Thoracic aorta (tissue), 2 donors: Measurements from ENCODE around the gene LTN1. TPM values are rescaled to one million over a fixed set of nuclear protein-coding genes. Genes with fewer than 3 reads are reported as not detected.

Experiments used
- ATAC-seq: fragments of 150-250 bp; one replicate; pipeline ENCODE4 v1.8.0; 2017; ENCODE audit warnings: low read depth; ENCODE audit not compliant: insufficient number of reproducible peaks, low FRiP score
- DNase-seq: peaks from one replicate; pipeline ENCODE4 v3.0.0-alpha.2; 2020; ENCODE audit warnings: low spot score
- H3K27ac ChIP-seq, 2 donors: fragments of 200-600 bp; sonication (generic); 1 replicate in 1 of 2; 2 replicates in 1 of 2; pipeline ENCODE4 v1.5.1; 2016; ENCODE audit warnings: mild to moderate bottlenecking in 2 of 2, moderate library complexity in 2 of 2
- H3K27me3 ChIP-seq: fragments of 200-600 bp; sonication (generic); replicated peaks from 2 replicates; pipeline ENCODE4 v1.6.0; 2016; ENCODE audit warnings: mild to moderate bottlenecking; ENCODE audit not compliant: insufficient read depth
- H3K36me3 ChIP-seq: fragments of 200-600 bp; sonication (generic); one replicate; pipeline ENCODE4 v1.5.1; 2016
- H3K4me1 ChIP-seq, 2 donors: fragments of 200-600 bp; sonication (generic); 1 replicate in 1 of 2; 2 replicates in 1 of 2; pipeline versions ENCODE4 v1.5.1 to v1.6.0; 2016; ENCODE audit warnings: low read depth in 2 of 2, mild to moderate bottlenecking in 1 of 2; ENCODE audit not compliant: control insufficient read depth in 1 of 2
- H3K4me3 ChIP-seq: fragments of 200-600 bp; sonication (generic); 2 replicates; pipeline ENCODE4 v1.5.1; 2016; ENCODE audit warnings: mild to moderate bottlenecking
- H3K9me3 ChIP-seq: fragments of 200-600 bp; sonication (generic); 2 replicates; pipeline ENCODE4 v1.5.1; 2016
- total RNA-seq, 2 donors: library from RNA; depleted of rRNA; stranded (reverse); fragments of >200 nt; gene quantifications; one replicate each; pipeline versions ENCODE4 v1.1.0 to v1.2.3, GENCODE V29; 2016
- TF ChIP-seq, protein P1 (sequence below): fragments of 200-600 bp; sonication (generic); IDR thresholded peaks from one replicate; pipeline ENCODE4 v1.5.1; 2019; ENCODE audit warnings: antibody characterized with exemption

LTN1 gene
- total RNA-seq, 2 donors from 2014 or later = 23.4 to 26.8 TPM

DNA sequence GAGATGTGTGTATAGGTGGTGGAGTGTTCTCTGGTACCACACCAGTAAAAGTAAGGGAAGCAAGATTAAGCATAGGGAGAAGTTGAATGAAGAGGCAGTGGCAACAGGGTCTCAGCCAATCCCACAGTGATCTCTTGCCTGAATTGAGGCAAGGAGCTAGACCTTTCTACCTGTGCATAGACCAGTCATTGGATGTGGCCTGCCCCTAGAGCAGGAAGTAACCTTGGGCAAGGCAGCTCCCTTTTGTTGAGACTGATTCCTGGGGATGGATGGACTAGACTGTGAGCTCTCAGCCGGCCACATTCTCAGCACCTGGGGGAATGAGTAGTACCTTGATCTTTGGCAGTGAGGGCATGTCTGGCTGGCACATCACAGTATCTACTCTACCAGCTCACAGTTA is 38.2 kb upstream of the LTN1 start:
- H3K9me3 ChIP-seq = no peaks in the 10 kb centered on the region
- TF ChIP-seq, protein P1, sequence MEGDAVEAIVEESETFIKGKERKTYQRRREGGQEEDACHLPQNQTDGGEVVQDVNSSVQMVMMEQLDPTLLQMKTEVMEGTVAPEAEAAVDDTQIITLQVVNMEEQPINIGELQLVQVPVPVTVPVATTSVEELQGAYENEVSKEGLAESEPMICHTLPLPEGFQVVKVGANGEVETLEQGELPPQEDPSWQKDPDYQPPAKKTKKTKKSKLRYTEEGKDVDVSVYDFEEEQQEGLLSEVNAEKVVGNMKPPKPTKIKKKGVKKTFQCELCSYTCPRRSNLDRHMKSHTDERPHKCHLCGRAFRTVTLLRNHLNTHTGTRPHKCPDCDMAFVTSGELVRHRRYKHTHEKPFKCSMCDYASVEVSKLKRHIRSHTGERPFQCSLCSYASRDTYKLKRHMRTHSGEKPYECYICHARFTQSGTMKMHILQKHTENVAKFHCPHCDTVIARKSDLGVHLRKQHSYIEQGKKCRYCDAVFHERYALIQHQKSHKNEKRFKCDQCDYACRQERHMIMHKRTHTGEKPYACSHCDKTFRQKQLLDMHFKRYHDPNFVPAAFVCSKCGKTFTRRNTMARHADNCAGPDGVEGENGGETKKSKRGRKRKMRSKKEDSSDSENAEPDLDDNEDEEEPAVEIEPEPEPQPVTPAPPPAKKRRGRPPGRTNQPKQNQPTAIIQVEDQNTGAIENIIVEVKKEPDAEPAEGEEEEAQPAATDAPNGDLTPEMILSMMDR = no peak
- DNase-seq = no peak
- peaks cover 18% of the 10 kb centered on the region for H3K36me3 ChIP-seq
- H3K4me3 ChIP-seq = no peak overlapping the region
- no peak overlapping the region for H3K27ac ChIP-seq
- H3K27me3 ChIP-seq = no peaks in the 10 kb centered on the region
- peaks cover 3 to 12% of the 10 kb centered on the region in 2 donors for H3K4me1 ChIP-seq
- no peak for ATAC-seq

DNA sequence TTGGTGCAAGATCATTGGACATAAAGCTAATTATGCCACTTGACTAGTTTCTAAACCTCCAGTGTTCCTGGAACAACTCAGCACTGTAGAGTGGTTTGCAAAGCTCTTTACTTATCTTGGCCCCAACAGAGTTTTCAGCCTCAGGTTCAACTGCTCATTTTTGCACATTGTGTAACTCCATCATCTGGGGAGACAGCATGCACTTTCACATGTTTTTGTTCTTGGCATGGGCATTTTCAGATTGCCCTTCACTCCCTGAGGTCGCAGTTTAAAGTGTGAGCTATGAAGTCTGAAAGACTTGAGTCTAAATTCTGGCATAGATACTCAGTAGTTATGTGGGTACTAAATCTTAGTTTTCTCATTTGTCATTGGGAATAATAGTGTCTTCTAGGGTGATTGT is 36.8 kb upstream of the LTN1 start:
- Histone ChIP-seq H3K4me3 (no peak overlapping the region), H3K4me1 (peaks cover 8 to 18% of the 10 kb centered on the region in 2 donors), H3K27ac (no peak overlapping the region), H3K9me3 (no peaks in the 10 kb centered on the region), H3K36me3 (peaks cover 18% of the 10 kb centered on the region), H3K27me3 (no peaks in the 10 kb centered on the region)
- no peak for ATAC-seq
- TF ChIP-seq, protein P1 = no peak
- DNase-seq = no peak

DNA sequence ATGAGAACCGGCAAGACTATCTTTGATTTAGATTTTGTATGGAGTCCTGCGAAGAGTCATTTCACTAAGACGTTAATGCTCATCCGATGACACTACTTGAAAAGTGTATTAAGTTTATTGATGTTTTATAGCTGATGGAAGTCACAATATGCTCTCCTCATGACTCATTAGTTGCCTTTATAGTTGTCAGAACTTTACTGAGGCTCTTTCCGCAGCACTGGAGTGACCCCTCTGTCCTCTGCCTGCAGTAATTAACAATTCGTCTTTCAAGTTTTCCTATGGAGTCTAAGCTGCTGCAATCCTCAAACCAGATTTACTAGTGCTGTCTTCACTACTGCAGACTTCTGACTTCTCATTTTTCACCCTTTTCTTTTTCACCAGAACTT is 32.6 kb upstream of the LTN1 start:
- H3K27ac ChIP-seq = peak overlapping the region; percentile 95 to 98
- ATAC-seq (no peak), DNase-seq (no peak)
- H3K36me3 ChIP-seq = no peaks in the 10 kb centered on the region
- H3K4me1 ChIP-seq = peaks cover 11 to 18% of the 10 kb centered on the region in 2 donors
- H3K4me3 ChIP-seq = peak overlapping the region; percentile 83
- no peaks in the 10 kb centered on the region for H3K27me3 ChIP-seq
- TF ChIP-seq, protein P1 = no peak
- H3K9me3 ChIP-seq = no peaks in the 10 kb centered on the region

GRCh38 chr21:29024474-29025327 is 32.0 kb upstream of the LTN1 start, which contains the start of gene USP16:
TSS of gene USP16 (plus strand) at chr21:29024668. CDS start at chr21:29027914, 3,246 bp downstream.
- peak within 1 kb of the TSS; percentile 83 for H3K4me3 ChIP-seq
- TF ChIP-seq, protein P1 = peak; percentile 48
- H3K36me3 ChIP-seq = no peaks in the 10 kb centered on the region
- H3K9me3 ChIP-seq = no peaks in the 10 kb centered on the region
- H3K4me1 ChIP-seq = peaks cover 14 to 22% of the 10 kb centered on the region in 2 donors
- no peaks in the 10 kb centered on the region for H3K27me3 ChIP-seq
- DNase-seq (peak; percentile 89), ATAC-seq (peak; percentile 97)
- peak within 1 kb of the TSS; percentile 95 to 98 for H3K27ac ChIP-seq

- DNase-seq = no peak
- H3K36me3 ChIP-seq = no peaks in the 10 kb centered on the region
- ATAC-seq = no peak
- no peak overlapping the region for H3K27ac ChIP-seq
- H3K4me3 ChIP-seq = no peak overlapping the region
- TF ChIP-seq, protein P1 = no peak
- peaks cover 24 to 33% of the 10 kb centered on the region in 2 donors for H3K4me1 ChIP-seq
- H3K27me3 ChIP-seq = no peaks in the 10 kb centered on the region
- no peaks in the 10 kb centered on the region for H3K9me3 ChIP-seq
Observed at GRCh38 chr21:29022166-29022565, 29.5 kb upstream of the LTN1 start.
